AG09319 (cell line): ENCODE data around the gene MED4.

ENCODE experiments used
- DNase-seq: peaks from one replicate; pipeline ENCODE4 v3.0.0-alpha.2; 2010; ENCODE audit warnings: low read depth; ENCODE audit errors: extremely low read depth
- TF ChIP-seq, protein P1 (sequence below): IDR thresholded peaks from 2 replicates; pipeline ENCODE4 v1.5.1; 2011; ENCODE audit warnings: low read depth, mild to moderate bottlenecking, inconsistent platforms, low read length, moderate library complexity

MED4 gene, protein sequence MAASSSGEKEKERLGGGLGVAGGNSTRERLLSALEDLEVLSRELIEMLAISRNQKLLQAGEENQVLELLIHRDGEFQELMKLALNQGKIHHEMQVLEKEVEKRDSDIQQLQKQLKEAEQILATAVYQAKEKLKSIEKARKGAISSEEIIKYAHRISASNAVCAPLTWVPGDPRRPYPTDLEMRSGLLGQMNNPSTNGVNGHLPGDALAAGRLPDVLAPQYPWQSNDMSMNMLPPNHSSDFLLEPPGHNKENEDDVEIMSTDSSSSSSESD

DNA sequence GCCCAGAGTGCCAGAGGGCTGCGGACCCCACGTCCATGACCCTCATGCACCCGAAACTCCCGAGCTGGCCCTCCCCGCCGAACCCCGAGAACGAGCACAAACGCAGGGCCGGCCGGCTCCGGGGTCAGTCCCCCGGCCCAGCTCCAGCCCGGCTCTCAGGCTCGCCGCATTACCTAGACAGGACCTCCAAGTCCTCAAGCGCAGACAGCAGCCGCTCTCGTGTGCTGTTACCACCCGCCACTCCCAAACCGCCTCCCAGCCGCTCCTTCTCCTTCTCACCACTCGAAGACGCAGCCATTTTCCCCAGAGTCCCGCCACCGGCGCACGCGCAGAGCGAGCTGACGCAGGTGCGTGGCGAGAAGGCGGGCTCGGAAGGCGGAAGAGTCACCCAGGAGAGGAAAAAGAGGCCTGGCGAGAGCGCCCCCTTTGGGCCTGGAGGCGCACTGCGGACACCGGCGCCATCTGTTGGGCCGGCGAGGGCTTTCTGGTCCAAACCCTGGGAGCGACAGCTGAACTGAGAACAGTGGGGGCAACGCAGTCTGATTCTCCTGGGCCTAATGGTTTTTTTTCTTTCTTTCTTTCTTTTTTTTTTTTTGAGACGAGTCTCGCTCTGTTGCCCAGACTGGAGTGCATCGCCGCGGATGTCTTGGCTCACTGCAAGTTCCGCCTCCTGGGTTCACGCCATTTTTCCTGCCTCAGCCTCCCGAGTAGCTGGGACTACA is at the start of gene MED4:
Gene MED4 (minus strand): TSS at position 324 of the 722 bp plus-strand sequence. CDS start 26 bp downstream, at position 298.
- peak; percentile 81 for DNase-seq
- TF ChIP-seq, protein P1, sequence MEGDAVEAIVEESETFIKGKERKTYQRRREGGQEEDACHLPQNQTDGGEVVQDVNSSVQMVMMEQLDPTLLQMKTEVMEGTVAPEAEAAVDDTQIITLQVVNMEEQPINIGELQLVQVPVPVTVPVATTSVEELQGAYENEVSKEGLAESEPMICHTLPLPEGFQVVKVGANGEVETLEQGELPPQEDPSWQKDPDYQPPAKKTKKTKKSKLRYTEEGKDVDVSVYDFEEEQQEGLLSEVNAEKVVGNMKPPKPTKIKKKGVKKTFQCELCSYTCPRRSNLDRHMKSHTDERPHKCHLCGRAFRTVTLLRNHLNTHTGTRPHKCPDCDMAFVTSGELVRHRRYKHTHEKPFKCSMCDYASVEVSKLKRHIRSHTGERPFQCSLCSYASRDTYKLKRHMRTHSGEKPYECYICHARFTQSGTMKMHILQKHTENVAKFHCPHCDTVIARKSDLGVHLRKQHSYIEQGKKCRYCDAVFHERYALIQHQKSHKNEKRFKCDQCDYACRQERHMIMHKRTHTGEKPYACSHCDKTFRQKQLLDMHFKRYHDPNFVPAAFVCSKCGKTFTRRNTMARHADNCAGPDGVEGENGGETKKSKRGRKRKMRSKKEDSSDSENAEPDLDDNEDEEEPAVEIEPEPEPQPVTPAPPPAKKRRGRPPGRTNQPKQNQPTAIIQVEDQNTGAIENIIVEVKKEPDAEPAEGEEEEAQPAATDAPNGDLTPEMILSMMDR = no peak; the same call in none of the 2 replicates

DNA sequence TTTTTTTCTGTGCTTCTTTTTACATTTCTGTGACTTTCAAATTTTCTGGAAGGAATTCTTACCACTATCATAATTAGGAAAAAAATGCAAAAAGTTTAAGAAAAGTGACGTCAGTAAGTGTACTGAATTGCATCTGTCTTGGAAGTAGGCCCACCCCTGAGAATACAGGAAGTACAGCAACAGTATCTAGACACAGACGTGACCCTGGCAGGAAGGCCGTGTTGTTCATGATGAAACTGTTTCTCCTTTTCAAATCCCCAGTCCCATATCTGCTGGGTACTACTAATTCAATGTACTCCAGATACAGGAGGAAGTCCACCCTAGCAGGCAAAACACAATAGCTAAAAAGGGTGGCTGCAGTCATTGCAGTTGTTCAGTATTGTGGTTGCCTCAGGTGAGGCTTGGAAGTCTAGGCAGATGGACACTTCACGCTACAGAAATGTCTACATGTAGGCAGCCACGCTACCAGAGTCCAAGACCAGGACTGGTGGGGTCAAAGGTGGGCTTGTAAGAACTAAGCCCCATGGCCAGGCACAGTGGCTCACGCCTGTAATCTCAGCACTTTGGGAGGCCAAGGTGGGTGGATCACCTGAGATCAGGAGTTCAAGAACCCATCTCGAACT is 49.6 kb upstream of the MED4 start:
- no peak for DNase-seq
- TF ChIP-seq, protein P1 = no peak

DNA sequence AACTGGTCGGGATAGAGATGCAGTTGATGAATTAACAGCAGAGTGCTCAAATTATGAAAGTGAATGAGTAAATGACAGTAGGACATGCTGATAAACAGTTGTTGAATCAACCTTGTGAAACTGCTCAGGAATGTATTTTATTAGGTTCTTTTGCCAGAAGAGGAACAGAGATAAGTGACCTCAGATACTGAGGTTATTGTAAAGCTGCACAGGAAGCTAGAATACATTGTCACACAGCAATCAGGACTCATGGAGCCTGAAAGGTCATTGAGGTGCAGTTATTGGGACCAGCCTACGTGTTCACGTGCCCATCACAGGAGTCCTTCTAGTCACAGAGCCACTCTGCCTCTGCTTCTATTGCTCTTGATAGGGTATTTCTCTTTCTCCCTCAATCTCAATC is 47.5 kb upstream of the MED4 start:
- TF ChIP-seq, protein P1 = no peak

DNA sequence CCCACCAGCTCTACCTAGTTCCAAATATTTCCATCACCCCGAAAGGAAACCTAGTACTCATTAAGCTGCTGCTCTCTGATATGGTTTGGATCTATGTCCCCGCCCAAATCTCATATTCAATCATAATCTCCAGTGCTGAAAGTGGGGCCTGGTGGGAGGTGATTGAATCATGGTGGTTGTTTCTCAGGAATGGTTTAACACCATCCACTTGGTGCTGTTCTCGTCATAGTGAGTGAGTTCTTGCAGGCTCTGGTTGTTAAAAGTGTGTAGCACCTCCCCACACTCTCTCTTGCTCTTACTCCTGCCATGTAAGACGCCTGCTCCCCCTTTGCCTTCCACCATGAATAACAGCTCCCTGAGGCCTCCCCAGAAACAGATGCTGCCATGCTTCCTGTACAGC is 43.4 kb upstream of the MED4 start:
- TF ChIP-seq, protein P1 = no peak
- DNase-seq = no peak

More for the DNA sequence above, 47.5 kb upstream of the MED4 start:
- DNase-seq = no peak

DNA sequence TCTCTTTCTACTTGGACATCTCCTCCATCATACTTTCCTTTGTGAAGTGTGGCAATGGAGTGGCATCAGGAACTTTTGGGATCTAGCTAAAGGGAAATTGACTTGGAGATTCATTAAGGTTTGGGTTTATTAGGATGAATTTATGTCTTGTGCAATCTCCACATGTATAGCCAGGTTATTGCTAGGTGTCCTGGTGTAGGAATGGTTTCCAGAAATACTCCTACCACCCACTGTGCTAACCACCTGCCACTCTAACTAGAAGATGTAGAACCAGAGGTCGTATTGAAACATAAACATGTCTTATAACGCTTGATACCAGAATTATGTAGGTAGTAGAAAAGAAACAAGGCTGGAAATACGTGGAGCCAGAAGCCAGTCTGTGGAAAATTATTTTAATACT is 38.1 kb upstream of the MED4 start:
- DNase-seq = no peak
- TF ChIP-seq, protein P1 = no peak

DNA sequence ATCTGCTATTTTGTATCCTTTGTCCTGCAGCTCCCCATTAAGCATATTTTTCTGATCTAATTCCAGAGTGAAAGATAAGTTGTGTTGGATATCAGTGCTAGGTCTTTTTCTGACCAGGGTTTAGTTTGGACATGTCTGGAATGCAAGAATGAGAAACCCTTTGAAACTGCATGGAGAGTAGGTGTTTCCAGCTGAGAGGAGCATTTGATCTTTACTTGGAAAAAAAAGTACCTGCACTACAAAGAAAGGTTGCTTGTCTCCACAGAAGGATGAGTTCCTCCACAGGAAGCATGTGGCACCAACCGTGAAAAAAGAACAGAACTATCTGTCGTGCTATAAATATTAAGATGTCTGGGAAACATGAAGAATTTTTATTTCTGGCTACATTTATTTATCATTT is 36.6 kb upstream of the MED4 start:
- DNase-seq = no peak
- TF ChIP-seq, protein P1 = no peak
